ENCODE data around the gene ZNF777.

GRCh38 chr7:149454750-149455149, 6.1 kb downstream of the ZNF777 start:
- TF ChIP-seq CTCF (IDR thresholded peaks at IDR 0.05): no peak
- no peak for TF ChIP-seq MAX (IDR thresholded peaks at IDR 0.05)
- no peak for TF ChIP-seq JUN (IDR thresholded peaks at IDR 0.05)
- TF ChIP-seq KDM1A (IDR thresholded peaks at IDR 0.05; ENCODE audit: low read depth): no peak
- no peak for TF ChIP-seq HOXB13 (CRISPR knock-in tag; IDR thresholded peaks at IDR 0.05; ENCODE audit: low read depth)
- no peak for TF ChIP-seq CEBPB (IDR thresholded peaks at IDR 0.05)
